Stimulated activated CD4-positive, alpha-beta T cell treated with anti-CD3 and anti-CD28 coated beads, TNF-alpha, amount 100 ng/mL, for 24 hours (primary cell): ENCODE data around the gene FOXP1.
"Not testable (repeated sequence)": the region's sequence is repeated elsewhere in the genome, so short reads cannot be mapped to it uniquely, and the experiment has no call there.

Source experiments
- DNase-seq, 3 experiments: peaks; one replicate each; pipeline ENCODE4 v3.0.0-alpha.2; 2020; ENCODE audit warnings: low read depth in 3 of 3

The FOXP1 gene

DNA sequence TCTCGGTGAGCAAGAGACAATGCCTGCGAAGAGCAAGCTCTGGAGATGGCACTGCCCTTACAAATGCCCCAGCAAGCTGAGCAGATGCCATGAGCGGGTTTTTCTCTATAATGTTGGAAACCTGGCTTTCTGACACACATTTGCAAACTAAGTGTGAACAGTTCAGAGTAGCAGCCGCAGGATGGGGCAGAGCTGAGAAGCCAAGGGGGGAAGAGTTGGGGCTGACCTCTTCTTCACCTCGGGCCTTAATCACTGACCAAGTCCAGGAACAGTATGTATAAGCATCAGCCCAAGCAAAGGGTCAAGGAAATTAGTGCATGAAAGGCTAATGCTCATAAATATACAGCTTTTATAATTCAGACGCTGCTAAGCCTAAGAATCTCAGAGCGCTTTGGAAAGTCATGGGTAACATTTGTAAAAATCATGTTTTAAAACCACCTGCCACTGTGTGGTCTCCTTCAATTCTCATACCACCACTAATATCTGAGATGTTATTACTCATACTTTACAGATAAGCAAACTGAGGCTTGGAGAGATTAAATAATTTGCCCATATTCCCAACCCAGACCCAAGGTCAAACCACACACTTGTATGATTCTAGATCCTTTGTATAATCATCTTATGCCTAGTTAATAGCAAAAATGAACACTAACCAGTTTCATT is 603.4 kb downstream of the FOXP1 start:
- no peak for DNase-seq

DNA sequence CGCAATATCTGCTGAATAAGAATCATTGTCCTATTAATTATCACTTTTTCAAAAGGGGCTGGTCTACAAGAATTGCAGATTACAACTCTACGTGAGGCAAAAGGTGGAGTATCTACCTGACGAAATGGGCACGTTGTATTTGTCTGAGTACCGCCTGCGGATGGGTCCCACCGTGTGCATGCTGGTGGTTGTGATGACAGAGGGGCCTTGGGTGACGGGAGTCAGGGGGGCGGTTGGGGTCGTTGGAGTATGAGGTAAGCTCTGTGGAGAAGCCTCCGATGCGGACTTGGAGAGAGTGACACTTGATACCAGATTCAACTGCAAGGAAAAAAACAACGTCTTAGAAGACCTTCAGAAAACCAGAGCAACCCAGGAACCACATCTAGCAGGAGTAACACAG is 605.8 kb downstream of the FOXP1 start:
- DNase-seq: no peak

DNA sequence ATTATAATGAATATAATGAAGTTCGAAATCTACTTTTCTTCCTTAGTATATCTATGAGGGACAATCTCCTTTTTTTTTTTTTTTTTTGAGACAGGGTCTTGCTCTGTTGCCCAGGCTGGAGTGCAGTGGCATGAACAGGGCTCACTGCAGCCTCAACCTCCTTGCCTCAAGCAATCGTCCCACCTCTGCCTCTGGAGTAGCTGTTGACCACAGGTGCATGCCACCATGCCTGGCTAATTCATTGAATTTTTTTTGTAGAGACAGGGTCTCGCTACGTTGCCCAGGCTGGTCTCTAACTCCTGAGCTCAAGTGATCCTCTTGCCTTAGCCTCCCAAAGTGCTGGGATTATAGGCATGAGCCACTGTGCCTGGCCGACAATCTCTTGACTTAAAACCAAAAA is 607.5 kb downstream of the FOXP1 start:
- not testable (repeated sequence) for DNase-seq

DNA sequence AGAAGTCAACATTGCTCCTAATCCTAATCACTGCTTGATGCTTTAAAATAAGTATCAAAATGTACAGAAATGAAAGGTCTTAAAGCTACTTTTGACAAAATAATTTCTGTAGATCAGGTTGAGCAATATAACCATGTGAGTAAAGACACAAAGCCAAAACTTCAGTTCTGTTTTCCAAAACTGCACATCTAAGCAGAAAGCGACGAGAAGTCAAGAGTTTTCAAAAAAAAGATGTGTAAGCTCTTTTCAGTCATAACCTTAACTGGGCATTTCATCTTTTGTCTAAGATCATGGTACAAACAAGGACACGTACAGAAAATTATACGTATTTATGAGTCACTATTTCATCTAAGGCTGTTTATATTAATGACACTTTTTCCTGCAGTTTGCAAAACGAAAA is 608.8 kb downstream of the FOXP1 start:
- no peak for DNase-seq

DNA sequence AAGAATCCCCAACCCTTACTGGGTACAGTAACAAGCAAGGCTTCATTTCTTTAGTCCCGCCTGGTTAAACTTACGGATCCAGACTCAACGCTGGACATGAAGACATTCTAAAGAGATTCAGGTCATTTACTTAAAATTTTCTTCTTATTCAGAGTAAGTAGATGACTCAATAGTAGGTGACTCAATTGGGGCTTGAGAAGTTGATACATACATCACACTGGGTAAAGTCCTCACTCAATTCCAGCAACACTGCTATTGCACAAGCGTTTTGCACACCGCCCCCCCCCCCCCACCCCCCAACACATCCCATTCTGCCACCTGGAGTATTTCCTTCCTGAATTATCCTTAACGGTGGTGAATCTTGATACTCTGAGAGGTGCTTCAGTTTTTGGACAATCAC is 610.0 kb downstream of the FOXP1 start:
- DNase-seq: no peak

DNA sequence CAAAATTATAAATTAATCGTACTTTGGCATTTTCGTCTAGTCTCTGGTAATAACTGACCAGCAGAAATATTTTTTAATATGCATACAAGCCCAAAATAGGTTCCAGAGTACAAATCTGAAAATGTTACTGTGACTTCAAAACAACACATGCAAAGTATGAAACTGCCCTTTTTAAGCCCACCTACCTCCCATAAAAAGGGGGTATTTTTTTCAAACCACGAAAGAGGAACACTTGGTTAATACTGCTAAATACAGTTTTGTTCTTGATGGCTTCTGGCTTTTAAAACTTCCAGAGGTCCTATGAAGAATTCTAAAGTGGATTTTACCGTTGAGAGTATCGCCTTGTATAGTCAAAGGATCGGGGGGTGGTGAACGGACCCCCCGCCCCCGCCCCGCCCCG is 610.7 kb downstream of the FOXP1 start:
- no peak for DNase-seq

DNA sequence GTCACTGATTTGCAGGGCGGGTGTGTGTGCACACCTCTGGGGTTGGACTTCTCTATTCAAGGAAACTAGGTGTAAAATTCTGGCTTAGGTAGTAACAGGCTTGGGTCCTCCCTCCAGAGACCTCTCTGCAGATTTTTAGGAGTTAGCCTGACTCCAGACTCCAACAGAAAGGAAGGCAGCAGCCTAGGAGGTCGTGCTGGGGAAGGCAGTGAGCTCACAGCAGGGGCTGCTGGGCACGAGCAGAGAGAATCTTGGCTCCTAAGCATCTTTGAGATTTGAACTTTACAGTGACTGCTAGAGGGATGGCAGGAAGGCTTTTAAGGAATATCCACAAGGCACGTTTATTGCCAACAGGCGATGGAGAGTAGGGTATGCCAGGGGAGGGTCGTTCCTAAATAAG is 612.6 kb downstream of the FOXP1 start:
- DNase-seq: no peak

DNA sequence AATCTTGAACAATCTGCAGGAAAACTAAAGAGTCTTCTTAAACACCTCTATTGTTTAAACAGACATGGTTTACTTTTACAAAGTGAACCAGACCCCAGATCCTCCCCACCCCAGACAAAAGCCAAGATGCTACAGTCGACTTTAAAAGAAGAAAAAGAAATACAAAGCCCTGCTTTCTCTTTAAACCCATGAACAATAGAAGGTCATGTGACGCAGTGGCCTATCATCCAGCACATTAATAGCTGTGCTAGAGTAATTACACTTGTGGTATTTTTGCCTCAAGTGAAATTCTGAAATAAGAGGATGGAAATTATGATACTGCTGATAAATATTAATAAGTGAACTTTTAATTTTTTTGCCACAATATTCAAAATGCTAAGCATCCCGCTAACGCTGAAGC is 613.4 kb downstream of the FOXP1 start:
- DNase-seq: no peak

DNA sequence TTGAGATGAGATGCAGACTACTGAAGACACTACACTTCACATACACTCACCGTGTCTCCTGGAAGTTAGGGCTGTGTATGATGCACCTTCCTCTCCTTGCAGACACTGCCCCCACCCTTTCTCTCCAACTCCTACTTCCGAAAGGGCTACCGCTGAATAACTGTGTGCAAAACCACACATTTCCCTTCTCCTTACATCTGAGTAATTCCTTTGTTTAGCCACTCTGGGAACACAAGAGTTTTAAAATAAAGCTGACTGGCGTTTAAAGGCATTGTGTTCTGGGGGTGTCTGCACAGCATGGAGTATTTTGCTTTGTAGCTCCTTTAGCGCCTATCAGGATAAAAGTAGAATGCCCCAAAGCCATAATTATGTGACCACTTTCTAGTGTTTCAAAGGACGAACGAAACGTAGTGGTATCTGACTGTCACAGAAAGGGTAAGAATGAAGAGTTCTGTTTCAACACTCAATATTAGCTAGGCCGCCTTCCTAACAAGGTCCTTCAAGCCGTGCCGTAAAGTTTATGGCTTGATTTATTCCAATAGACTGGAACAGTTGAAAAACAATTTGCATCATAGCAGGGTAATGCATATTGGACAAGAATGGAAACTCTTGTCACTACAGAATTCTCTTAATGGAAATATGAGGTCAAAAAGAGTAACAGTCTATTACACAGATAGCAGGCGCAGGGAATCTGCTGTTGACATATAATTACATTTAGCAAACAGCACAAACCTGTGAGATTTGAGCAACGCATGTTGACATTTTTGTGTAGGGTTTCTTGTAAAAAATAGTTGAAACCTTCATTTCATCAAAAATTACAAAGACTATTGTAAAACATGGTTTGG is 619.9 kb downstream of the FOXP1 start:
- no peak for DNase-seq

DNA sequence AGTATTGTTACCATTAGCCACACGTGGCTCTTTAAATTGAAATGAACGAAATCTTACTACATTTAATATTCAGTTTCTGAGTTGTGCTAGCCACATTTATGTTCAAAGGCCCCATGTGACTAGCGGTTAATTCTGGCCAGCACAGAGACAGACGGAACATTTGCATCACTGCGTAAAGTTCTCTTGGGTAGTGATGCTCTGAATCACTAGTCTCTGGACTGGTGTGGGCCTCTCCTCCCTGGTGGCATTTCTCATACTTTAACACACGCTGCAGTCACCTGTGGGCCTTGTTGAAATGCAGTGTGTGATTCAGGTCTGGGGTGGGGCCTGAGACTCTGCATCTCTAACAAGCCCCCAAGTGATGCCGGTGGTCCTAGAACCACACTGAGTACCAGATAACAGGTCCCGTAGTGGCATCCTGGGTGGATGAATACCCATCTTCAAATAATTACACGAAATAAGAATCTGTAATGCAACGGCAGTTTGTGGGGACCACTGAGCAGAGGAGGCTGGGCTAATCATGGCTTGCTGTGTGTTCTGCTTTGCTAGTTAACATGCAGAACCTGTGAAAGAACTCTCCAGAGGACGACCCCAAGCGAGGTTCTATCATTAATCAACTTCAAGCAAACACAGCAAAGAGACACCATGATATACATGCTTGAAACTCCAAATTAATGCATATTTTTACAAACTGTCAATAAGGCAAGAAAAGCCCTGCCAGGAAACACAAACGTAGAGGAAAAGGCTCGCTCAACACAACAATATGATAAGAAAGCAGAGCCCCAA is 623.8 kb downstream of the FOXP1 start:
- no peak for DNase-seq

DNA sequence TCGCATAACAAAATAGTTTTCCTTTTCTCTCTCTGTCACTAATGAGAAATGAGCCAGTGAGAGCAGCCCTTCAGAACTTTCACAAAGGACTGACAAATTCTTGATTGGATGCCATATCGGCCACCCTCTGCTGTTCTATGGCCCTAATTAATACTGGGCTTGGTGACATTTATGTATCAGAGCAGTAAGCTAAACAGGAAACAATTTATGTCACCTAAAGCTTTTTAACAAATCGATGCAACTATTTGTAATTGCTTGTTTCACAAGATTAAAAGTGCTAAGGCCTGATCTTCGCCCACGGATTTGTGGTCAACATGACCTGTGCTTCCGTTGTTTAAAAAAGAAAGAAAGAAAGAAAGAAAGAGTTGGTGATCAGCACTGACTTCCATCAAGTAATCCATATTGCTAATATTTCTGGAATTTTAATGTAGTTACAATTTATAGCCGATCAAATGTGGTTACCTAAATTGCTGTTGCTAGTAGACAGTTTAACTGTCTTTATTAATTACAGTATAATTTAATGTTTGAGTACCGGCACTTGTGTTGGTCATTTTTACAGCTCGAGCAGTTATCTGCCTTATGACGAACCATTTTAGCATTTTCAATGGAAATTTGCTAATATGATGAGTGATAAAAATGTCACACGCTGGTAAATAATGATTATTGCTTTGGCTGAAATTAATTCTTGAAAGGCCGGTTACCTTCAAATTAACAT is 631.3 kb downstream of the FOXP1 start:
- no peak for DNase-seq

DNA sequence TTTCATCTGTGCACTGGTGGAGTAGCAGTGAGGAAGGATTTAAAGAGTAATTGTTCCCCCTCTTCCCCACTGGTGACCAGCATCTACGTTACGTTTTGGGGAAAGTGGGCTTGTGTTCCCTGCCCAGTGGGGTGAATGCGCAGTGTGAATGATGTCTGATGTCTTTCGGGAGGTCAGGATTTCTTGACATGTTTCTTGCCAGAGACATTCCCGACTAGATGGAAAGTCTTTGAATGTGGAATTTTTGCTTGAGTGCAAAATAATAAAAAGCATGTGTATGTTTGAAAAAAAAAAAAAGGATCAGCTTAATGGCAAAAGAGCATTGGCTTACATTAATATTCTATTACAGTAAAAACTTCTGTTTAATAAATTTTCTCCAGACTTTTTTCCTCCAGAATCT is 632.2 kb downstream of the FOXP1 start:
- no peak for DNase-seq

DNA sequence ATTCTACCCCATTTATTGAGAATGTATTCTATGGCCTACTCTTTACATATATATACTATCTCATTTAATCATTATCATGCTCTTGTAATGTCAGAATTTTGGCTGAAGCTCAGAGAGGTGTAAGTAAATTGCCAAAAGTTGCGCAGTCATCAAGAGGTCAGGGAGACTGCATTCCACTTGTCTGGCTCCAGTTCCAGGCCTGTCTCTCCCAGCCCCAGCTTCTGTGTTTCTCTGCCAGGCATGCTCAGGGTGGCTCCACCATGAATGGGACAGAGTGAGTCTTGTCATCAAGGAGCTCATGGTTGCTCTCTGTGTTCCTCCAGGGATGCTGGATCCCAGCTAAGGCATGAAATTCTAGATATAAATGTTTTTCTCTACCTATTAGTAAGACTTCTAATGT is 635.9 kb downstream of the FOXP1 start:
- DNase-seq: no peak

DNA sequence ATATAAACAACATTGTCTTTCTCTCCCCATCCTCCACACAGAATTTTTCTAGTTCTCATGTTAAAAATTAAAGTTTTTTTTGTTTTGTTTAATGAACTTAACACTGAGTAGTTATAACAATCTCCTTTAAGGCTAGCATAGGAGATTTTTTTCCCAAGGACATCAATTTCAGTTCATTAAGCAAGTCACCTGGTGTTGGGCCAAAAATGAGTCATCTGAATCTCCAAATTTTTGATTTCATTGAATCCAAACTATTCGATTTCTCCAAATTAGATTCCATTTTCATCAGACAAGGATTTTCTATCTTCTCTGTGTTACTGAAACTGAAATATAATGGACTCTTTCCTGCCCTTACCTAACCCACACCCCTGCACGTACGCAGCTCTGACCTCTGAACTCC is 639.6 kb downstream of the FOXP1 start:
- DNase-seq: no peak

DNA sequence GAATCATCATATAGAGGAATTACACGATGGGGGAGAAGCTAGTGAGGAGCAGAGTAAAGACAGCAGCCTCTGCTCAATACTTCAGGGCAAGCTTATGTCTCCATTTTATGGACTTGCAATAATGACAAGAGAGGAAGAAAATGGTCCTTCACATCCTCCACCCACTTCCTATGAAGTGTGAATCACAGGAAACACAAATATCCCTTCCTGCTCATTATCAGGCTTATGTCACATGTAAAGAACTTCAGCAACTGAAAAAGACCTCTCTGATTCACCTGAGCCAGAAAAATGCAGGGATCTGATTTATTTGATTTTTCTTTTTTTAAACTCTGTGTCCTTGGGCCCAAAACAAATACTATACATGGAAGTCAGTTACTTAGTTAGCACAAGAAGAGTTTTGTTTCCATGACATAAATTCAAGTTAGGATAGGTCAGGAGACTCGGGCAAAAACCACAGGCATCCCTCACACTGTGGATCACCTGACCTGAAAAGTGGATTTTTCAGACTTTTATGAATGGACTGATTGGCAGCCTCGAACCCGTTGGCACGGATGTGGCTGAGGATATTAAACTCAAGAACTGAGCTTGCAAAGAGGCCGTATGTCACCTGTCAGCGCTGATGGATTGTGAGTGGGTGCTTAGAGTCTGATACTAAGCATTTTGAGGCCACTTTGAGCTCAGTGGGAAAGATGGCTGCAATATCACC is 650.3 kb downstream of the FOXP1 start:
- no peak for DNase-seq

DNA sequence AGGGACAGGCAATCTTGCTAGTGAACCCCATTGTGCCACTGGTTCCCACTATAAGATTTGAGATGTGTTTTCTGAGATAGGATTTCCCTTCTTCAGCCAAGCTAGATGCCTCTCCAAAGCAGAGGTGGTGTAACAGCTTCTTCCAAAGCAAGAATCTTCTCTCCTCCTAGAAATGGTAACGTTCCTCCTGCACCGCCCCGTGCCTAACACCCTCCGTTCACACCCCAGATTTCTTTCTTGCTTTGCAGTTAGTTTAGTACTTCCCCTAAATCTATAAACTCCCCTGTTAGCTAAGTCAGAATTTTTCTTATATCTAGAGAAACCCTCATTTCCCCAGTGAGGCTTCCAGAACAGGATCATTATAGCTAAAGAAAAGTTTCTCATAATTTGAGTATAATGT is 653.5 kb downstream of the FOXP1 start:
- DNase-seq: no peak

DNA sequence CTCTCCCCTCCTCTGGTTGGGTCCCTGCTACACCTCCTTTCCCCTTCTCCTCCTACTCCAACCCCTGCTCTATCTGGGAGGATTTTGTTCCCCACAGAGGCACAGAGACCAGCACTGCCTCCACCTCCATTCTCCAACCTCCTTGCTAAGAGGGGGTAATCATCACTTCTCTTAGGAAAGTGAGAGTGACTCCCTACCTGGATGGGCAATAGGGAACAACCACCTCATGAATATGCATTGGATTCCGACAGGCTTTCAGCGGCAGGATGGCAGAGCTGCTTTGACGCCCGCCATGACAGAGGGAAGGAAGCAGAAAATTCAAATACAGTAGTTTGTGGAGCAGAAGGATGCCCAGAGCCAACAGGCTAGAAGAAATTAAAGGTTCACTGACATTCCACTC is 656.3 kb downstream of the FOXP1 start:
- no peak for DNase-seq

DNA sequence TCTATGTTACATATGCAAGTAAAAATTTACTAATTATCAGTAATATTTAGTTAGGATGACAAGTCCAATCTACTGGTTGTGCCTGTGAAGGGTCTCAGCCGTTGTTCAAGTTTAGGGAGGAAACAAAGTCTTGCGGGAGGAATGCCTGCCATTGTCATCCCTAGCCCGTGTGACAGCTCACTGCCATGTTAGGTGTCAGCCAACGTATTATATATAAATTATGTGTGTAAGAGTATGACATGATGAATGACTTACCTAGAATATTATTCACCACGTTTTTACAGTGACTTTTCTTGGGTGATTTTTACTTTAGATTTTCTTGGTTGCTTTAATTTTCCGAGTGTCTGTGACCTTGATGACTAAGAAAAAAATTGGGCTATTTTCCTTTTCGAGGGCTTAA is 656.7 kb downstream of the FOXP1 start:
- DNase-seq: no peak

DNA sequence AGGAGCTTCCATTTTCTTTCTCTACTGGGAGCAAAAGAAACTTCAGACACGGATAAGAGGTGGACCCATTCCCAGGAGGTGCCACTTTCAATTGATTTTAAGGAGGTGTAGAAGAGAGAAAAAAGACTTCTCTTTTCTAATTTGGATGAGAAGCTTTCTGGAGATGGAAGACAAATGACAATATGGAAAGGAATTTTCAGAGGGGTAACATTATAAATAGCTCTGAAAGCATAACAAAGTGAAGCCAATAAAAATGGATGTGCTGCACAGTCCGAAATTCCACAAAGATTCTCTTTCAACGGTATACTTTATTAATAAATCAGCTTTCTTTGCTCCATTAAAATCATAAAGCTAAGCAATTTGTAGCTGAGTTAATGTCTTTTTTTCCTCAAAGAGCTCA is 663.9 kb downstream of the FOXP1 start:
- no peak for DNase-seq

DNA sequence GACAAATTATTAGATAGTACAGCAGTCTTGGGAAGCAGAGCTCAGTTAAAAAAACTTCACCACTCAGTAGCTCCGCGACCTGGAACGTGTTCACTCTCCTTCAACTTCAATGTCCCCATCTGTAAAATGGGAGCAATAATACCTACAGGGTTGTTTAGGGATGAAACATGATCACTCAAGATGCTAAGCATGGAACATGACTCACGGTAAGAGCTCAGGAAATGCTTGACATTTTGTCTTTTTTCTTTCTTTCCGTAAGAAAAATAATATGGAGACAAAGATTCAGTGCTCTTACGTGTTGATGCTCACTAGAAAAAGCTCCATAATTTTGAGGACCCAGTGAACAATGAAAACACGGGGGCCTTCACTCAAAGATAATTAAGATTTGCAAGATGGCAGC is 664.4 kb downstream of the FOXP1 start:
- no peak for DNase-seq

DNA sequence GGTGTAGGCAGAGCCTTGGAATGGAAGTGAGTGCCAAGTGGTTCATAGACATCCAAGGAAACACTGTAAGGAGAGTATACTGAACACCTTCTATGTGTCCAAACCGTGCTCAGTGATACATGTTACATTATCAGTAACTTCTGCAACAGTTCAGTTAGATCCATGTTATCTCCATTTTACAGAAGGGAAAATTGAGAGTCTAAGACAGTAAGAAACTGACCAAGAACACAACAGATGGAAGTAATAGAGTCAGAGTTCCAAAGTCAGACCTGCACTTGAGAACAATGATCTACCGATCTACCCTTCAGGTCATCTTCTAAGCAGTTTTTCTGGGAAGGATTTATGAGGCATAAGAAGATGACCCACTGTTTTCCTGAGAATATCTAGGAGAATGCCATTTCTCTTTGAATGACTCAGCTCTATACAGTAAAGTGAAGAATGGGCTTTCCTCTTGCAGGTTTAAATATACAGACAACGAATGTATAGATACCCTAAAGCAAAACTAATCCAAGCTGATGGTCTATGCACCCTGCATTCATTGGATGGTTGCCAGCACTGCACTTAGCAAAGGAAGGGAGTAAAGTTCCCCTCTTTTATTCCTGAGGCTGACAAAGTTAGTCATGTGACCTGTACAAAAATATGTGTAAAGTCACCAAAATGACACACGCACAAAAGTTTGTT is 667.0 kb downstream of the FOXP1 start:
- no peak for DNase-seq
